HepG2 (cell line): ENCODE results near the gene GRB10.

ENCODE experiments used
- FOXK1 ChIP-seq: sonication (generic); formaldehyde crosslinking; IDR thresholded peaks from 2 replicates; pipeline ENCODE4 v1.4.0; 2020; ENCODE audit warnings: low read depth, missing genetic modification reagents, borderline replicate concordance
- HHEX ChIP-seq: IDR thresholded peaks from 2 replicates; pipeline ENCODE4 v1.6.1; 2016; ENCODE audit warnings: control low read depth
- HNRNPLL ChIP-seq: fragments of 200-400 bp; formaldehyde crosslinking; IDR thresholded peaks from 2 replicates; pipeline ENCODE4 v1.6.1; 2017; ENCODE audit warnings: mild to moderate bottlenecking, low read depth, low read length; ENCODE audit not compliant: poor library complexity, severe bottlenecking
- JARID2 ChIP-seq: sonication (generic); formaldehyde crosslinking; IDR thresholded peaks from 2 replicates; pipeline ENCODE4 v1.8.1; 2023; ENCODE audit warnings: missing genetic modification reagents, inconsistent platforms; ENCODE audit not compliant: insufficient replicate concordance
- TRIM24 ChIP-seq: sonication (generic); formaldehyde crosslinking; IDR thresholded peaks from 2 replicates; pipeline ENCODE4 v1.8.0; 2022; ENCODE audit warnings: mild to moderate bottlenecking, missing genetic modification reagents
- ZNF703 ChIP-seq: sonication (generic); formaldehyde crosslinking; IDR thresholded peaks from 2 replicates; pipeline ENCODE4 v1.5.1; 2020; ENCODE audit warnings: missing genetic modification reagents, mild to moderate bottlenecking, moderate library complexity, borderline replicate concordance

GRCh38 chr7:50647286-50647980 is 135.3 kb downstream of the GRB10 start:
- TF ChIP-seq JARID2 (CRISPR knock-in tag) = no peak
- no peak for TF ChIP-seq FOXK1
- no peak for TF ChIP-seq ZNF703
- no peak for TF ChIP-seq HHEX (CRISPR knock-in tag)
- TF ChIP-seq TRIM24 = no peak
- TF ChIP-seq HNRNPLL = no peak
